ENCODE data around the gene KCNJ6. TPM values are rescaled to one million over a fixed set of nuclear protein-coding genes. Genes with fewer than 3 reads are reported as not detected.
A peak's percentile ranks its signal among the peaks of the same experiment; 100 is the strongest.

The KCNJ6 gene
- total and polyA plus RNA-seq, 2 of the 8 experiments (the other 6 are each of a cell fraction or from before 2014, with no cell fraction given), result 0.51 to 1.2 TPM

DNA sequence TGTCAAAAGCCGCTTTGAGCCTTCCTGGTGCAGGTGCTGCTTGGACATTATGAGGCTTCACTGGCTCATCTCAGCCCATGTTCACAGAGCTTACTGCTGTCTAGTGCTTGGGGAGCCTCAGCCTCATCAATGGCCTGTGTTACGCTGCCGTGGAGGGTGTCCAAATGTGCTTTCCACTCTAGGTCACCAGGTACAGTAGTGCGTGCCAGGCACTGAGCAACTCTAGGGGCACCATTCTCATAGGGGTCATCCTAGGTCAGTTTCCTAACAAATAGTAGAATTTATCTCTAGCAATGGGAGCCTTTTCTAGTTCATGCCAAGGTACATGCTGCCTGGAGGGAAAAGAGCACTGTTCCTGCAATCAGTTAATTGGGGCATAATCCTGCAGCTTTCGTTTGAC lies 355.9 kb downstream of the KCNJ6 start:
- Histone ChIP-seq H2BK12ac (ENCODE audit: low read depth, low read length) (0 out of 2 replicates have a peak overlapping the region, but pooled peaks have one; percentile 11), H2AFZ (ENCODE audit: low read length) (no peak overlapping the region), H3K4me1 (replicated peaks in 1 of 4; ENCODE audit: control insufficient read depth in 3 of 4, insufficient read depth in 4 of 4, low read length in 3 of 4) (peaks cover 4 to 16% (median 12%) of the 10 kb centered on the region in 4 experiments), H3K27ac (ENCODE audit: low read depth, low read length) (no peak overlapping the region), H4K20me1 (replicated peaks in 1 of 2; ENCODE audit: control insufficient read depth in 1 of 2, insufficient read depth in 2 of 2, low read length in 2 of 2) (no peaks in the 10 kb centered on the region), H4K91ac (replicated peaks; ENCODE audit: insufficient read length, low read length) (no peak overlapping the region), H3K4ac (replicated peaks; ENCODE audit: insufficient read length, low read depth, low read length) (no peak overlapping the region), H4K5ac (ENCODE audit: insufficient read length, low read depth, low read length) (no peak overlapping the region), H3K23me2 (ENCODE audit: low read depth, low read length) (peaks cover 5% of the 10 kb centered on the region; the same call in 1 of the 2 replicates), H2BK120ac (replicated peaks; ENCODE audit: low read depth, low read length) (no peak overlapping the region), H3K23ac (ENCODE audit: insufficient read length) (no peak overlapping the region), H3K79me2 (ENCODE audit: control insufficient read depth in 1 of 2, insufficient read depth in 2 of 2, low read length in 2 of 2) (no peaks in the 10 kb centered on the region), H2BK15ac (ENCODE audit: low read length) (no peak overlapping the region; the same call in 1 of the 2 replicates), H3K27me3 (replicated peaks in 1 of 4; ENCODE audit: control insufficient read depth in 3 of 4, extremely low read depth in 1 of 4, insufficient read depth in 3 of 4, low read length in 3 of 4) (peaks cover 0 to 7% (median 3%) of the 10 kb centered on the region in 4 experiments; a peak in 5 of 7 replicates), H3K18ac (ENCODE audit: extremely low read depth, low read length) (no peak overlapping the region), H3K36me3 (ENCODE audit: control insufficient read depth in 2 of 4, insufficient read depth in 4 of 4, low read length in 3 of 4) (no peaks in the 10 kb centered on the region), H2BK20ac (ENCODE audit: low read length) (peak overlapping the region; percentile 87; the same call in 1 of the 2 replicates), H3K4me3 (ENCODE audit: extremely low read depth in 1 of 4, insufficient read depth in 2 of 4, low read depth in 3 of 4, low read length in 4 of 4) (no peak overlapping the region), H3K14ac (ENCODE audit: insufficient read length) (no peak overlapping the region), H3K9me3 (ENCODE audit: insufficient read depth in 2 of 2, low read depth in 1 of 2, low read length in 1 of 2) (peaks cover 0 to 9% of the 10 kb centered on the region in 2 experiments; a peak in 1 of 4 replicates), H2AK5ac (ENCODE audit: low read depth, low read length) (peak overlapping the region; percentile 56; the same call in 1 of the 2 replicates), H3K4me2 (ENCODE audit: insufficient read depth in 1 of 2, low read depth in 2 of 2, low read length in 2 of 2) (no peak overlapping the region), H2BK5ac (ENCODE audit: low read depth, low read length) (no peak overlapping the region), H3K56ac (replicated peaks; ENCODE audit: insufficient read length, low read depth, low read length) (no peak overlapping the region), H4K8ac (ENCODE audit: extremely low read depth, insufficient read depth, low read length) (no peak overlapping the region), H3K79me1 (ENCODE audit: low read depth, low read length) (no peaks in the 10 kb centered on the region), H3K9ac (replicated peaks in 1 of 4; ENCODE audit: extremely low read depth in 1 of 4, low read depth in 3 of 4, low read length in 3 of 4) (no peak overlapping the region)
- ChIA-PET CTCF (ENCODE audit: partially characterized antibody) (interaction anchor here (1.2 kb wide), 1 partner anchor 13 kb away, joined by 3 read pairs; no protein-coding TSS in a partner anchor), POLR2A (ENCODE audit: partially characterized antibody) (no interaction called here)
- no peak for FAIRE-seq
- DNase-seq (ENCODE audit: low read depth in 1 of 2, low spot score in 2 of 2), result no peak
- 87% methylated on average over 5 of the region's 5 CpGs; no CpG with 5 or more reads in 1 of the 2 experiments for WGBS, 2 experiments (ENCODE audit: extremely low coverage in 1 of 2, insufficient coverage in 1 of 2, insufficient read length in 1 of 2, insufficient replicate concordance in 2 of 2, low coverage in 1 of 2, low lambda C conversion rate in 2 of 2, missing lambda C conversion rate in 1 of 2)
- TF ChIP-seq, protein P1, sequence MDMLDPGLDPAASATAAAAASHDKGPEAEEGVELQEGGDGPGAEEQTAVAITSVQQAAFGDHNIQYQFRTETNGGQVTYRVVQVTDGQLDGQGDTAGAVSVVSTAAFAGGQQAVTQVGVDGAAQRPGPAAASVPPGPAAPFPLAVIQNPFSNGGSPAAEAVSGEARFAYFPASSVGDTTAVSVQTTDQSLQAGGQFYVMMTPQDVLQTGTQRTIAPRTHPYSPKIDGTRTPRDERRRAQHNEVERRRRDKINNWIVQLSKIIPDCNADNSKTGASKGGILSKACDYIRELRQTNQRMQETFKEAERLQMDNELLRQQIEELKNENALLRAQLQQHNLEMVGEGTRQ (IDR thresholded peaks at IDR 0.05; ENCODE audit: low read length), result no peak
- TF ChIP-seq POLR2A (IDR thresholded peaks at IDR 0.05; ENCODE audit: control extremely low read depth in 1 of 2, low read depth in 2 of 2, low read length in 2 of 2), result no peak
- no peak for TF ChIP-seq TAF7 (optimal IDR thresholded peaks at IDR 0.05; ENCODE audit: borderline replicate concordance, low read depth, low read length)
- TF ChIP-seq RBBP5 (IDR thresholded peaks at IDR 0.05; ENCODE audit: borderline replicate concordance, low read depth, low read length), result no peak
- TF ChIP-seq, protein P2, sequence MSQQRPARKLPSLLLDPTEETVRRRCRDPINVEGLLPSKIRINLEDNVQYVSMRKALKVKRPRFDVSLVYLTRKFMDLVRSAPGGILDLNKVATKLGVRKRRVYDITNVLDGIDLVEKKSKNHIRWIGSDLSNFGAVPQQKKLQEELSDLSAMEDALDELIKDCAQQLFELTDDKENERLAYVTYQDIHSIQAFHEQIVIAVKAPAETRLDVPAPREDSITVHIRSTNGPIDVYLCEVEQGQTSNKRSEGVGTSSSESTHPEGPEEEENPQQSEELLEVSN (IDR thresholded peaks at IDR 0.05), result no peak
- TF ChIP-seq KDM5A (IDR thresholded peaks at IDR 0.05; ENCODE audit: low read length), result no peak
- no peak for TF ChIP-seq HDAC6 (IDR thresholded peaks at IDR 0.05; ENCODE audit: low read depth, low read length)
- no peak for TF ChIP-seq KDM4A (IDR thresholded peaks at IDR 0.05; ENCODE audit: low read depth, low read length, severe bottlenecking)
- no peak for TF ChIP-seq SUZ12 (IDR thresholded peaks at IDR 0.05; ENCODE audit: low read length)
- TF ChIP-seq EZH2 (IDR thresholded peaks at IDR 0.05; ENCODE audit: low read depth, low read length, severe bottlenecking), result no peak
- no peak for TF ChIP-seq CHD1 (IDR thresholded peaks at IDR 0.05; ENCODE audit: low read depth, low read length)
